Sigmoid colon (tissue), 7 donors: ENCODE data around the gene APLP2. TPM values are rescaled to one million over a fixed set of nuclear protein-coding genes. Genes with fewer than 3 reads are reported as not detected.

Experiments used
- DNase-seq: peaks from one replicate; pipeline ENCODE4 v3.0.0-alpha.2; 2019
- H3K27ac ChIP-seq, 4 donors: fragments of 200-600 bp; sonication (generic); one replicate each; pipeline ENCODE4 v1.5.1; 2016 to 2019; ENCODE audit warnings: mild to moderate bottlenecking in 1 of 4
- H3K27me3 ChIP-seq, 3 donors: fragments of 200-600 bp; sonication (generic); one replicate each; pipeline ENCODE4 v1.5.1; 2019; ENCODE audit warnings: mild to moderate bottlenecking in 1 of 3
- H3K36me3 ChIP-seq, 4 donors: fragments of 200-600 bp; sonication (generic); one replicate each; pipeline ENCODE4 v1.5.1; 2016 to 2019
- H3K4me1 ChIP-seq, 4 donors: fragments of 200-600 bp; sonication (generic); one replicate each; pipeline ENCODE4 v1.5.1; 2017 to 2019
- H3K4me3 ChIP-seq, 4 donors: fragments of 200-600 bp; sonication (generic); one replicate each; pipeline ENCODE4 v1.5.1; 2017 to 2019; ENCODE audit warnings: mild to moderate bottlenecking in 2 of 4, moderate library complexity in 1 of 4
- H3K9me3 ChIP-seq, 4 donors: fragments of 200-600 bp in 3 of 4; sonication (generic) in 3 of 4; one replicate each; pipeline versions ENCODE4 v1.5.1 to v1.6.1; 2013 to 2019
- EP300 ChIP-seq, 4 donors: sonication (generic); formaldehyde crosslinking; IDR thresholded peaks; one replicate each; pipeline ENCODE4 v1.6.1; 2017; ENCODE audit warnings: antibody characterized with exemption in 4 of 4
- POLR2A ChIP-seq, 2 donors: fragments of 450-650 bp; IDR thresholded peaks; one replicate each; pipeline ENCODE4 v1.6.1; 2016; ENCODE audit warnings: antibody characterized with exemption in 2 of 2, mild to moderate bottlenecking in 2 of 2, moderate library complexity in 2 of 2
- POLR2AphosphoS5 ChIP-seq, 4 donors: sonication (generic); formaldehyde crosslinking; IDR thresholded peaks; one replicate each; pipeline ENCODE4 v1.6.1; 2017; ENCODE audit warnings: antibody characterized with exemption in 4 of 4
- WGBS, 2 donors: extraction: QIAGEN DNeasy Blood & Tissue Kit; methylation state at CpG; one replicate each; pipeline ENCODE4 v1.1.7; 2013; 5-methylcytosine and 5-hydroxymethylcytosine counted together
- intact Hi-C: fragments of 100-400 bp; cut with DNase I; formaldehyde crosslinking; loops from one replicate; pipeline ENCODE4 v1.15.1; 2023
- polyA plus RNA-seq, 3 donors: library from polyadenylated mRNA; stranded (reverse); fragments of 200-250 nt; gene quantifications; one replicate each; pipeline ENCODE4 v1.2.3, GENCODE V29; 2013
- total RNA-seq, 4 donors: library from RNA; depleted of rRNA; stranded (reverse); fragments of >200 nt; gene quantifications; one replicate each; pipeline ENCODE4 v1.1.0, GENCODE V29; 2016
- TF ChIP-seq, protein P1 (sequence below), 4 experiments: fragments of 450-650 bp in 3 of 4; fragments of 200-600 bp in 1 of 4; IDR thresholded peaks; one replicate each; pipeline ENCODE4 v1.5.1; 2016 to 2019; ENCODE audit warnings: antibody characterized with exemption in 4 of 4, mild to moderate bottlenecking in 3 of 4, moderate library complexity in 2 of 4
- donor health status: healthy with polysubstance abuse.
- donor health status: Bipolar disorder and iron deficiency.
- donor health status: healthy.

The APLP2 gene
- total and polyA plus RNA-seq, 7 donors: 39.0 to 276 (median 247) TPM

DNA sequence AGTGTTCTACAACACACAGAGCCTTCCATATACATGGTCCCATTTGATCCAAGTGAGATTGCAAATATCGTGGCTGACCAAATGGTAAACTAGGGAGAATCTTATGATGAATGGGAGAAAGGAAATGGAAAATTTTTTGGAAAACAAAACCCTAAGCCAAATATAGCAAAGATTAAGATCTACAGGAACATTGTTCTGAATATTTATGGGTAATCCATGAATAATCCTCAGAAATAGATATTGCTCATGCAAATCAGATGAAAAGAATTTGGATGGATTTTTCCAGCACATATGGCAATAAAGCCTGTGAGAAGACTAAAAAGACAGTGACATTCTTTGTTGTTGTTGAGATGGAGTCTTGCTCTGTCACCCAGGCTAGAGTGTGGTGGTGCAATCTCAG, 45.3 kb upstream of the APLP2 start:
- Histone ChIP-seq H3K4me1 (no peaks in the 10 kb centered on the region), H3K36me3 (no peaks in the 10 kb centered on the region), H3K9me3 (no peaks in the 10 kb centered on the region), H3K4me3 (no peak overlapping the region), H3K27me3 (no peaks in the 10 kb centered on the region), H3K27ac (no peak overlapping the region)
- intact Hi-C loops: no loop called here
- no peak for DNase-seq
- TF ChIP-seq, protein P1, sequence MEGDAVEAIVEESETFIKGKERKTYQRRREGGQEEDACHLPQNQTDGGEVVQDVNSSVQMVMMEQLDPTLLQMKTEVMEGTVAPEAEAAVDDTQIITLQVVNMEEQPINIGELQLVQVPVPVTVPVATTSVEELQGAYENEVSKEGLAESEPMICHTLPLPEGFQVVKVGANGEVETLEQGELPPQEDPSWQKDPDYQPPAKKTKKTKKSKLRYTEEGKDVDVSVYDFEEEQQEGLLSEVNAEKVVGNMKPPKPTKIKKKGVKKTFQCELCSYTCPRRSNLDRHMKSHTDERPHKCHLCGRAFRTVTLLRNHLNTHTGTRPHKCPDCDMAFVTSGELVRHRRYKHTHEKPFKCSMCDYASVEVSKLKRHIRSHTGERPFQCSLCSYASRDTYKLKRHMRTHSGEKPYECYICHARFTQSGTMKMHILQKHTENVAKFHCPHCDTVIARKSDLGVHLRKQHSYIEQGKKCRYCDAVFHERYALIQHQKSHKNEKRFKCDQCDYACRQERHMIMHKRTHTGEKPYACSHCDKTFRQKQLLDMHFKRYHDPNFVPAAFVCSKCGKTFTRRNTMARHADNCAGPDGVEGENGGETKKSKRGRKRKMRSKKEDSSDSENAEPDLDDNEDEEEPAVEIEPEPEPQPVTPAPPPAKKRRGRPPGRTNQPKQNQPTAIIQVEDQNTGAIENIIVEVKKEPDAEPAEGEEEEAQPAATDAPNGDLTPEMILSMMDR (IDR thresholded peaks at IDR 0.05): no peak
- TF ChIP-seq POLR2A (IDR thresholded peaks at IDR 0.05) (no peak), EP300 (IDR thresholded peaks at IDR 0.05) (no peak), POLR2AphosphoS5 (IDR thresholded peaks at IDR 0.05) (no peak)
- whole genome bisulfite sequencing, 2 donors: 83 to 94% methylated on average over 1 of the region's 1 CpG

DNA sequence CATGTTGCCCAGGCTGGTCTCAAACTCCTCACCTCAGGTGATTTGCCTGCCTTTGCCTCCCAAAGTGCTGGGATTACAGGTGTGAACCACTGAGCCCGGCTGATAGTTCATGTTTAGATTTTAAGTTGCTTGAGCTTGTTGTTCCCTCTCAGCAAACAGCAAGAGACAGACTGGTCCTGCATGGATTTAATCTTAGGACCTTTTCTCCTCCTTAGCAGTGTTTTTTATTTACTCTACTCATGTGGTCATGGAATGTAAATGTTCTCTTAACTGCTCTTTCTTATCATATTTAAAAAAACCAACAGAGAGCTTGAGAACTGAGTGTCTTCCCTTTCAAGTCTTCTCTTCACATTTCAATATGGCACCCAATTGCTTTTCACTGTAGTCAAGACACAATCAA, 44.3 kb upstream of the APLP2 start:
- 78 to 89% methylated on average over 1 of the region's 1 CpG for WGBS, 2 donors
- no peaks in the 10 kb centered on the region for H3K36me3 ChIP-seq
- H3K9me3 ChIP-seq: no peaks in the 10 kb centered on the region
- H3K4me3 ChIP-seq: no peak overlapping the region
- no peaks in the 10 kb centered on the region for H3K4me1 ChIP-seq
- no peak for DNase-seq
- intact Hi-C loops: no loop called here
- no peaks in the 10 kb centered on the region for H3K27me3 ChIP-seq
- H3K27ac ChIP-seq: no peak overlapping the region
- TF ChIP-seq POLR2AphosphoS5 (IDR thresholded peaks at IDR 0.05) (no peak), EP300 (IDR thresholded peaks at IDR 0.05) (no peak), POLR2A (IDR thresholded peaks at IDR 0.05) (no peak)
- TF ChIP-seq, protein P1 (IDR thresholded peaks at IDR 0.05): no peak

DNA sequence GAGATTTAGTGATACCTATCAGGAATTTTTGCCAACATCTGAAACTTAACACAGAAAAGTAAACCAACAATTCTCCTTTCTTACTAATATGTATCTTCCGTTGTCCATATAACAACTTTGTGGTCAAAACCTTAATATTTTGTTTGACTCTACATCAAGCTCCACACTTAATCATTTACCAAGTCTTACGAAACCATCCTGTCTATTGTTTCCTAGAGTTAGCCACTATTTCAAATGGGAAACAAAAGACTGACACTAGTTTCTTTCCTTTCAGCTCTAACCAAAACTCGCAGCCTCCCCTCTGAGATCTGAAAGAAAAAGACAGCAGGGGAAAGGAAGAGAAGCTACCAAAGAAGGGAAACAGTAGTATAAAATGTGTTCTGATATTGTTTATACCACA, 40.6 kb upstream of the APLP2 start:
- H3K4me3 ChIP-seq: no peak overlapping the region
- TF ChIP-seq POLR2A (IDR thresholded peaks at IDR 0.05) (no peak), EP300 (IDR thresholded peaks at IDR 0.05) (no peak), POLR2AphosphoS5 (IDR thresholded peaks at IDR 0.05) (no peak)
- TF ChIP-seq, protein P1 (IDR thresholded peaks at IDR 0.05): no peak
- no peaks in the 10 kb centered on the region for H3K4me1 ChIP-seq
- WGBS, 2 donors: 65 to 75% methylated on average over 3 of the region's 3 CpGs
- H3K27me3 ChIP-seq: no peaks in the 10 kb centered on the region
- no peak for DNase-seq
- H3K9me3 ChIP-seq: no peaks in the 10 kb centered on the region
- no peak overlapping the region for H3K27ac ChIP-seq
- intact Hi-C loops: no loop called here
- H3K36me3 ChIP-seq: no peaks in the 10 kb centered on the region

DNA sequence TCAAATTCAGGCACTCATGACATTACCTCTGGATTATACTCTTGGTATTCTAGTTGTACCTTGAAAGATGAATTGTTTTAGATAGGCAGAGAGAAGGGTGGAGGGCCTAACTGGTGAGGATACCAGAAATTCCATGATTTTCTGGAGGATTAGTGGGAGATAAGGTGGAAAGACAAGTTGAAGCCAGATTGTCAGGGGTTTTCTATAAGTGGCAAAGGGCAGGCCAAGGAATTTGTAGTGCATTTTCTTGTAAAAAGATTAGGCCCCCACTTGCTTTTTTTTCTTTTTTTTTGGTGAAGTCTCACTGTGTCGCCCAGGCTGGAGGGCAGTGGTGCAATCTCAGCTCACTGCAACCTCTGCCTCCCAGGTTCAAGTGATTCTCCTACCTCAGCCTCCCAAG, 38.6 kb upstream of the APLP2 start:
- WGBS, 2 donors: 85 to 87% methylated on average over 1 of the region's 1 CpG

DNA sequence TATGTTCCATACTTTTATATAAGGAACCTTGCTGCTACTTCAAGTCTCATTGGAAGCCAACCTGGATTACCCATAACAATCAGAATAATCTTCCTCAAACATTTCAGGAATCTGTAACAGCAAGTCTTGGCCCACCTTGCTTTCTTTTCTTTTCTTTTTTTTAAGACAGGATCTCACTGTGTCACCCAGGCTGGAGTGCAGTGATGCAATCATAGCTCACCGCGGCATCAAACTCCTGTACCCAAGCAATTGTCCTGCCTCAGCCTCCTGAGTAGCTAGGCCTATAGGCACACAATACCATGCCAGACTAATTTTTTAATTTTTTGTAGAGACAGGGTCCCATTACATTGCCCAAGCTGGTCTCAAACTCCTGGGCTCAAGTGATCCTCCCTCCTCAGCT, 37.7 kb upstream of the APLP2 start:
- Histone ChIP-seq H3K9me3 (no peaks in the 10 kb centered on the region), H3K27ac (no peak overlapping the region), H3K4me1 (no peaks in the 10 kb centered on the region), H3K27me3 (no peaks in the 10 kb centered on the region), H3K36me3 (no peaks in the 10 kb centered on the region), H3K4me3 (no peak overlapping the region)
- intact Hi-C loops: no loop called here
- no peak for DNase-seq
- TF ChIP-seq POLR2AphosphoS5 (IDR thresholded peaks at IDR 0.05) (no peak), EP300 (IDR thresholded peaks at IDR 0.05) (no peak)
- WGBS, 2 donors: 97 to 98% methylated on average over 2 of the region's 2 CpGs

More for the DNA sequence above, 38.6 kb upstream of the APLP2 start:
- Histone ChIP-seq H3K27me3 (no peaks in the 10 kb centered on the region), H3K9me3 (no peaks in the 10 kb centered on the region), H3K4me1 (no peaks in the 10 kb centered on the region), H3K27ac (no peak overlapping the region), H3K36me3 (no peaks in the 10 kb centered on the region), H3K4me3 (no peak overlapping the region)
- no peak for DNase-seq
- intact Hi-C loops: no loop called here
- TF ChIP-seq EP300 (IDR thresholded peaks at IDR 0.05) (no peak), POLR2AphosphoS5 (IDR thresholded peaks at IDR 0.05) (no peak), POLR2A (IDR thresholded peaks at IDR 0.05) (no peak)
- TF ChIP-seq, protein P1 (IDR thresholded peaks at IDR 0.05): no peak
